Keratinocyte (primary cell): Measurements from ENCODE around the gene LRRC71. TPM values are rescaled to one million over a fixed set of nuclear protein-coding genes. Genes with fewer than 3 reads are reported as not detected.

Experiments
- DNase-seq: peaks from one replicate; pipeline ENCODE4 v3.0.0-alpha.2; 2011; ENCODE audit warnings: low read depth, missing footprints, low spot score
- FAIRE-seq: peaks from 2 replicates; lab custom pipeline; 2011; peaks lifted over from hg19 to GRCh38; lab: Jason Lieb, UNC
- H2AFZ ChIP-seq: 2 replicates; pipeline ENCODE4 v1.6.0; 2012; ENCODE audit warnings: low read length, control low read depth, inconsistent platforms; ENCODE audit not compliant: control insufficient read depth
- H3K27ac ChIP-seq: 2 replicates; pipeline ENCODE4 v1.5.1; 2011; ENCODE audit warnings: low read length; ENCODE audit not compliant: control insufficient read depth, insufficient read depth
- H3K27me3 ChIP-seq: 3 replicates; pipeline ENCODE4 v1.6.0; 2011; ENCODE audit warnings: low read length; ENCODE audit not compliant: control insufficient read depth, insufficient read depth; ENCODE audit errors: extremely low read depth
- H3K36me3 ChIP-seq, 2 experiments: 2 replicates in 1 of 2; 3 replicates in 1 of 2; pipeline ENCODE4 v1.5.1; 2011; ENCODE audit warnings: low read length in 2 of 2, mild to moderate bottlenecking in 1 of 2; ENCODE audit not compliant: control insufficient read depth in 2 of 2, insufficient read depth in 2 of 2; ENCODE audit errors: extremely low read depth in 1 of 2
- H3K4me1 ChIP-seq: 3 replicates; pipeline ENCODE4 v1.5.1; 2011; ENCODE audit warnings: low read length; ENCODE audit not compliant: control insufficient read depth, insufficient read depth; ENCODE audit errors: extremely low read depth
- H3K4me2 ChIP-seq: 3 replicates; pipeline ENCODE4 v1.6.0; 2011; ENCODE audit warnings: low read depth, low read length; ENCODE audit not compliant: control insufficient read depth, insufficient read depth; ENCODE audit errors: extremely low read depth
- H3K4me3 ChIP-seq, 3 experiments: fragments of 200-600 bp in 1 of 3; sonication (generic) in 1 of 3; 2 replicates in 2 of 3; 3 replicates in 1 of 3; pipeline ENCODE4 v1.5.1; 2011 to 2016; ENCODE audit warnings: low read length in 3 of 3, mild to moderate bottlenecking in 3 of 3, control low read depth in 2 of 3, inconsistent platforms in 1 of 3, low read depth in 1 of 3, mixed read lengths in 1 of 3, mixed run types in 1 of 3, moderate library complexity in 1 of 3; ENCODE audit not compliant: control insufficient read depth in 2 of 3, insufficient read depth in 2 of 3; ENCODE audit errors: extremely low read depth in 1 of 3
- H3K79me2 ChIP-seq: 2 replicates; pipeline ENCODE4 v1.6.0; 2012; ENCODE audit warnings: low read length; ENCODE audit not compliant: control insufficient read depth, insufficient read depth
- H3K9ac ChIP-seq: 3 replicates; pipeline ENCODE4 v1.6.0; 2011; ENCODE audit warnings: low read length; ENCODE audit not compliant: control insufficient read depth, insufficient read depth; ENCODE audit errors: extremely low read depth
- H3K9me1 ChIP-seq: 3 replicates; pipeline ENCODE4 v1.6.0; 2011; ENCODE audit warnings: low read length; ENCODE audit not compliant: control insufficient read depth, insufficient read depth; ENCODE audit errors: extremely low read depth
- H3K9me3 ChIP-seq: 2 replicates; pipeline ENCODE4 v1.5.1; 2012; ENCODE audit warnings: low read depth, low read length; ENCODE audit not compliant: control insufficient read depth
- H4K20me1 ChIP-seq: 3 replicates; pipeline ENCODE4 v1.6.0; 2011; ENCODE audit warnings: low read length; ENCODE audit not compliant: control insufficient read depth, insufficient read depth; ENCODE audit errors: extremely low read depth
- EZH2 ChIP-seq: IDR thresholded peaks from one replicate; pipeline ENCODE4 v1.6.1; 2012; ENCODE audit warnings: inconsistent platforms, mild to moderate bottlenecking, low read length, moderate library complexity
- dilution Hi-C: fragments of 300-500 bp; cut with MboI; formaldehyde crosslinking; loops from one replicate; pipeline ENCODE4 v1.7.0; 2020; ENCODE audit warnings: low sequenced_read_pairs; ENCODE audit not compliant: extremely low pct_ligation_motif_present
- polyA plus RNA-seq, 5 experiments: library from polyadenylated mRNA; depleted of rRNA in 3 of 5; stranded (reverse) in 3 of 5; stranded (forward) in 1 of 5; unstranded in 1 of 5; fragments of >200 nt; gene quantifications; 1 replicate in 1 of 5; 2 replicates in 3 of 5; 3 replicates in 1 of 5; pipeline versions ENCODE4 v1.2.1 to v1.2.3, GENCODE V29; 2011 to 2012; ENCODE audit warnings: missing spikeins in 2 of 5, low read depth in 1 of 5, low replicate concordance in 1 of 5
- TF ChIP-seq, protein P1 (sequence below), 3 experiments: IDR thresholded peaks in 1 of 3; conservative IDR thresholded peaks in 1 of 3; optimal IDR thresholded peaks in 1 of 3; 2 replicates in 2 of 3; 3 replicates in 1 of 3; pipeline versions ENCODE3 to v1.5.1; 2011; ENCODE audit warnings: low read length in 3 of 3, mild to moderate bottlenecking in 3 of 3, moderate library complexity in 2 of 3, control low read depth in 1 of 3, inconsistent platforms in 1 of 3; ENCODE audit not compliant: insufficient read depth in 2 of 3; ENCODE audit errors: extremely low read depth in 1 of 3

The LRRC71 gene
- polyA plus RNA-seq, 1 donor (not counting 4 experiments of a cell fraction or from before 2014, with no cell fraction given), result not detected

GRCh38 chr1:156909671-156910070 lies 10.8 kb upstream of the LRRC71 start:
- FAIRE-seq (no peak), DNase-seq (no peak)
- no peak overlapping the region for H3K27ac ChIP-seq
- no peak overlapping the region for H3K4me2 ChIP-seq
- no peak overlapping the region for H3K4me3 ChIP-seq
- no peak overlapping the region for H2AFZ ChIP-seq
- no peaks in the 10 kb centered on the region for H4K20me1 ChIP-seq
- no peak for TF ChIP-seq EZH2
- TF ChIP-seq, protein P1, sequence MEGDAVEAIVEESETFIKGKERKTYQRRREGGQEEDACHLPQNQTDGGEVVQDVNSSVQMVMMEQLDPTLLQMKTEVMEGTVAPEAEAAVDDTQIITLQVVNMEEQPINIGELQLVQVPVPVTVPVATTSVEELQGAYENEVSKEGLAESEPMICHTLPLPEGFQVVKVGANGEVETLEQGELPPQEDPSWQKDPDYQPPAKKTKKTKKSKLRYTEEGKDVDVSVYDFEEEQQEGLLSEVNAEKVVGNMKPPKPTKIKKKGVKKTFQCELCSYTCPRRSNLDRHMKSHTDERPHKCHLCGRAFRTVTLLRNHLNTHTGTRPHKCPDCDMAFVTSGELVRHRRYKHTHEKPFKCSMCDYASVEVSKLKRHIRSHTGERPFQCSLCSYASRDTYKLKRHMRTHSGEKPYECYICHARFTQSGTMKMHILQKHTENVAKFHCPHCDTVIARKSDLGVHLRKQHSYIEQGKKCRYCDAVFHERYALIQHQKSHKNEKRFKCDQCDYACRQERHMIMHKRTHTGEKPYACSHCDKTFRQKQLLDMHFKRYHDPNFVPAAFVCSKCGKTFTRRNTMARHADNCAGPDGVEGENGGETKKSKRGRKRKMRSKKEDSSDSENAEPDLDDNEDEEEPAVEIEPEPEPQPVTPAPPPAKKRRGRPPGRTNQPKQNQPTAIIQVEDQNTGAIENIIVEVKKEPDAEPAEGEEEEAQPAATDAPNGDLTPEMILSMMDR (optimal IDR thresholded peaks at IDR 0.05 in 1 of 3, IDR thresholded peaks at IDR 0.05 in 1 of 3, conservative IDR thresholded peaks at IDR 0.05 in 1 of 3; ENCODE audit: extremely low read depth in 1 of 3, insufficient read depth in 2 of 3, low read length in 3 of 3), result no peak
- H3K36me3 ChIP-seq, result peaks cover 4 to 15% of the 10 kb centered on the region in 2 experiments
- no peaks in the 10 kb centered on the region for H3K79me2 ChIP-seq
- H3K27me3 ChIP-seq, result no peaks in the 10 kb centered on the region
- no peak overlapping the region for H3K9ac ChIP-seq
- dilution Hi-C loops, result no loop called here
- H3K4me1 ChIP-seq, result peaks cover 17% of the 10 kb centered on the region
- no peaks in the 10 kb centered on the region for H3K9me3 ChIP-seq
- no peaks in the 10 kb centered on the region for H3K9me1 ChIP-seq

- FAIRE-seq (no peak), DNase-seq (no peak)
Measured at GRCh38 chr1:156910309-156910782, 10.1 kb upstream of the LRRC71 start.

More at GRCh38 chr1:156910309-156910782, 10.1 kb upstream of the LRRC71 start:
- Histone ChIP-seq H3K4me1 (peaks cover 17% of the 10 kb centered on the region), H3K36me3 (peaks cover 6 to 22% of the 10 kb centered on the region in 2 experiments), H3K9me3 (no peaks in the 10 kb centered on the region), H3K27ac (no peak overlapping the region), H3K27me3 (no peaks in the 10 kb centered on the region), H3K4me3 (no peak overlapping the region), H4K20me1 (no peaks in the 10 kb centered on the region), H2AFZ (no peak overlapping the region), H3K9me1 (no peaks in the 10 kb centered on the region), H3K79me2 (no peaks in the 10 kb centered on the region), H3K4me2 (no peak overlapping the region), H3K9ac (no peak overlapping the region)
- TF ChIP-seq, protein P1 (optimal IDR thresholded peaks at IDR 0.05 in 1 of 3, IDR thresholded peaks at IDR 0.05 in 1 of 3, conservative IDR thresholded peaks at IDR 0.05 in 1 of 3; ENCODE audit: extremely low read depth in 1 of 3, insufficient read depth in 2 of 3, low read length in 3 of 3), result peak; percentile 55 to 94 (median 89)
- no peak for TF ChIP-seq EZH2
- dilution Hi-C loops, result no loop called here
